C4-2B (cell line): ENCODE measurements around the gene KIF1B.
A peak's percentile ranks its signal among the peaks of the same experiment; 100 is the strongest.

Experiments used
- ZFX ChIP-seq: fragments of 450-650 bp; IDR thresholded peaks from 2 replicates; pipeline ENCODE4 v1.6.1; 2017
- TF ChIP-seq, protein P1 (sequence below): fragments of 450-650 bp; conservative IDR thresholded peaks from 2 replicates; pipeline ENCODE4 v1.5.1; 2017; ENCODE audit warnings: mild to moderate bottlenecking

DNA sequence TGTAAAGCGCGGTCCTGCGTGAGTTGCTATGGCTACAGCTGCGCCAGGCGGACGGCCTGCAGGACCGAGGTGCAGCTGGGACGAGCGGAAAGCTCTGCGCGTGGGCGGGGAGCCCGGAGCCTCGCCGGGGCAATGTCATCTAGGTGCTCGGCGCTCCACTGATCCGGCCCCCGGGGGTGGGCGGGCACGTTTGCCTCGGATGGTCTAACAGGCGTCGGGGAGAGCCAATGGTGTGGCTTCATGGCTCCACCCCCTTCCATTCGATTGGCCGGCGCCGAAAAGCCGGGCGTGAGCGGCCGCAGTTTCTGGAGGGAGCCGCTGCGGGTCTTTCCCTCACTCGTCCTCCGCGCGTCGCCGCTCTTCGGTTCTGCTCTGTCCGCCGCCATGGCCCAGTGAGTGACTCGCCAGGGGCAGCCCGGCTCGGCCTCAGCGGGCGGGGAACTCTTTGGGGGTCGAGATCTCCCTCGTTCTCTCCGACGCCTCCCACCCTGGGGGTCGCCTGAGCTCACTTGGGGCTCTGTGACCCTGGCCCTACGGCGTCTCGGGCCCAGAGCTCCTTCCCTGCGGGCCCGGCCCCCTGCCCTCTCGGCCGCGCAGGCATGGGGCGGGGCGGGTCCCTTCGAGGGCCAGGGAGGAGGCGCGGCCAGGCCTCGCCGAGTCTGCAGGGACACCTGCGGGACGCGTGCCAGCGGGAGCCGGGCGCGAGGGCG is 188.5 kb downstream of the KIF1B start, which contains the start of gene PGD:
- TF ChIP-seq, protein P1, sequence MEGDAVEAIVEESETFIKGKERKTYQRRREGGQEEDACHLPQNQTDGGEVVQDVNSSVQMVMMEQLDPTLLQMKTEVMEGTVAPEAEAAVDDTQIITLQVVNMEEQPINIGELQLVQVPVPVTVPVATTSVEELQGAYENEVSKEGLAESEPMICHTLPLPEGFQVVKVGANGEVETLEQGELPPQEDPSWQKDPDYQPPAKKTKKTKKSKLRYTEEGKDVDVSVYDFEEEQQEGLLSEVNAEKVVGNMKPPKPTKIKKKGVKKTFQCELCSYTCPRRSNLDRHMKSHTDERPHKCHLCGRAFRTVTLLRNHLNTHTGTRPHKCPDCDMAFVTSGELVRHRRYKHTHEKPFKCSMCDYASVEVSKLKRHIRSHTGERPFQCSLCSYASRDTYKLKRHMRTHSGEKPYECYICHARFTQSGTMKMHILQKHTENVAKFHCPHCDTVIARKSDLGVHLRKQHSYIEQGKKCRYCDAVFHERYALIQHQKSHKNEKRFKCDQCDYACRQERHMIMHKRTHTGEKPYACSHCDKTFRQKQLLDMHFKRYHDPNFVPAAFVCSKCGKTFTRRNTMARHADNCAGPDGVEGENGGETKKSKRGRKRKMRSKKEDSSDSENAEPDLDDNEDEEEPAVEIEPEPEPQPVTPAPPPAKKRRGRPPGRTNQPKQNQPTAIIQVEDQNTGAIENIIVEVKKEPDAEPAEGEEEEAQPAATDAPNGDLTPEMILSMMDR: no peak
- peak; percentile 73 for TF ChIP-seq ZFX
